ENCODE results near the gene ANKRD22.

DNA sequence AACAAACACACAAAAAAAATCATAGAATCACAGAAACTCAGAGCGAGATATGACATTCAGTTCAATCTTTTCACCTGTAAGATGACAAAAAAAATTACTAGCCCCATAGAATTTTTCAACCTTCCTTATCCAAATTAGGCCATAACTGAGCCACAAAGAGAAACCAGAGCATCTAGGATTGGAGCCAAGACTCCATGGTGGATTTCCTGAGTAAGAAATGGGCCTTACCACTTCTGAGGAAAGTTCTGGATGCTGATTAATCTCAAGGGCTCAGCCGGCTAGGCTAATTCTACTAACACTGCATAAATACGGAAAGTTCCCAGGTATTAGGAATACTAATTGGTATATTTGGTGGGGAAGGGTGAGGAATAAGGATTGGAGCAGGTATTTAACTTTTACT lies 32.4 kb downstream of the ANKRD22 start:
- TF ChIP-seq, protein P1, sequence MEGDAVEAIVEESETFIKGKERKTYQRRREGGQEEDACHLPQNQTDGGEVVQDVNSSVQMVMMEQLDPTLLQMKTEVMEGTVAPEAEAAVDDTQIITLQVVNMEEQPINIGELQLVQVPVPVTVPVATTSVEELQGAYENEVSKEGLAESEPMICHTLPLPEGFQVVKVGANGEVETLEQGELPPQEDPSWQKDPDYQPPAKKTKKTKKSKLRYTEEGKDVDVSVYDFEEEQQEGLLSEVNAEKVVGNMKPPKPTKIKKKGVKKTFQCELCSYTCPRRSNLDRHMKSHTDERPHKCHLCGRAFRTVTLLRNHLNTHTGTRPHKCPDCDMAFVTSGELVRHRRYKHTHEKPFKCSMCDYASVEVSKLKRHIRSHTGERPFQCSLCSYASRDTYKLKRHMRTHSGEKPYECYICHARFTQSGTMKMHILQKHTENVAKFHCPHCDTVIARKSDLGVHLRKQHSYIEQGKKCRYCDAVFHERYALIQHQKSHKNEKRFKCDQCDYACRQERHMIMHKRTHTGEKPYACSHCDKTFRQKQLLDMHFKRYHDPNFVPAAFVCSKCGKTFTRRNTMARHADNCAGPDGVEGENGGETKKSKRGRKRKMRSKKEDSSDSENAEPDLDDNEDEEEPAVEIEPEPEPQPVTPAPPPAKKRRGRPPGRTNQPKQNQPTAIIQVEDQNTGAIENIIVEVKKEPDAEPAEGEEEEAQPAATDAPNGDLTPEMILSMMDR (conservative IDR thresholded peaks at IDR 0.05; ENCODE audit: low read depth, low read length): no peak
- TF ChIP-seq EZH2 (IDR thresholded peaks at IDR 0.05; ENCODE audit: borderline replicate concordance, low read depth, low read length, poor library complexity, severe bottlenecking): no peak

All from A673 (cell line).